Astrocyte of the cerebellum (primary cell): ENCODE results near the gene KRTAP2-4.
"Not testable (repeated sequence)": the region's sequence is repeated elsewhere in the genome, so short reads cannot be mapped to it uniquely, and the experiment has no call there.

Source experiments
- DNase-seq: peaks from one replicate; pipeline ENCODE4 v3.0.0-alpha.2; 2011; ENCODE audit warnings: low read depth
- H3K4me3 ChIP-seq: 2 replicates; pipeline ENCODE4 v1.5.1; 2011; ENCODE audit warnings: mild to moderate bottlenecking, low read depth, low read length, moderate library complexity
- in situ Hi-C: cut with HindIII; loops from 2 replicates; pipeline ENCODE4 v1.10.0; 2017; ENCODE audit warnings: low sequenced_read_pairs
- TF ChIP-seq, protein P1 (sequence below): IDR thresholded peaks from 2 replicates; pipeline ENCODE4 v1.5.1; 2012; ENCODE audit warnings: low read length, low read depth, moderate library complexity, mild to moderate bottlenecking; ENCODE audit errors: missing control alignments

The KRTAP2-4 gene

GRCh38 chr17:41101586-41102259 lies 36.0 kb upstream of the KRTAP2-4 start, which contains the start of gene KRTAP4-16:
KRTAP4-16 (minus strand) TSS chr17:41102209; CDS start chr17:41102209, 0 bp downstream.
- TF ChIP-seq, protein P1, sequence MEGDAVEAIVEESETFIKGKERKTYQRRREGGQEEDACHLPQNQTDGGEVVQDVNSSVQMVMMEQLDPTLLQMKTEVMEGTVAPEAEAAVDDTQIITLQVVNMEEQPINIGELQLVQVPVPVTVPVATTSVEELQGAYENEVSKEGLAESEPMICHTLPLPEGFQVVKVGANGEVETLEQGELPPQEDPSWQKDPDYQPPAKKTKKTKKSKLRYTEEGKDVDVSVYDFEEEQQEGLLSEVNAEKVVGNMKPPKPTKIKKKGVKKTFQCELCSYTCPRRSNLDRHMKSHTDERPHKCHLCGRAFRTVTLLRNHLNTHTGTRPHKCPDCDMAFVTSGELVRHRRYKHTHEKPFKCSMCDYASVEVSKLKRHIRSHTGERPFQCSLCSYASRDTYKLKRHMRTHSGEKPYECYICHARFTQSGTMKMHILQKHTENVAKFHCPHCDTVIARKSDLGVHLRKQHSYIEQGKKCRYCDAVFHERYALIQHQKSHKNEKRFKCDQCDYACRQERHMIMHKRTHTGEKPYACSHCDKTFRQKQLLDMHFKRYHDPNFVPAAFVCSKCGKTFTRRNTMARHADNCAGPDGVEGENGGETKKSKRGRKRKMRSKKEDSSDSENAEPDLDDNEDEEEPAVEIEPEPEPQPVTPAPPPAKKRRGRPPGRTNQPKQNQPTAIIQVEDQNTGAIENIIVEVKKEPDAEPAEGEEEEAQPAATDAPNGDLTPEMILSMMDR: no peak
- no peak within 1 kb of the TSS for H3K4me3 ChIP-seq
- no peak for DNase-seq
- in situ Hi-C loops: no loop called here

GRCh38 chr17:41099682-41100480 lies 34.2 kb upstream of the KRTAP2-4 start:
- H3K4me3 ChIP-seq, DNase-seq, in situ Hi-C loops: not testable (repeated sequence)

GRCh38 chr17:41098481-41098880 lies 32.8 kb upstream of the KRTAP2-4 start:
- in situ Hi-C loops: no loop called here
- no peak for DNase-seq
- TF ChIP-seq, protein P1: no peak
- no peak overlapping the region for H3K4me3 ChIP-seq

- no peak for DNase-seq
- in situ Hi-C loops: no loop called here
- TF ChIP-seq, protein P1: no peak
- H3K4me3 ChIP-seq: no peak within 1 kb of the TSS
Measured at GRCh38 chr17:41098042-41098441, 32.4 kb upstream of the KRTAP2-4 start, which contains the start of gene KRTAP4-8. KRTAP4-8 (minus strand) TSS chr17:41098142; CDS start chr17:41098084, 58 bp downstream.

DNA sequence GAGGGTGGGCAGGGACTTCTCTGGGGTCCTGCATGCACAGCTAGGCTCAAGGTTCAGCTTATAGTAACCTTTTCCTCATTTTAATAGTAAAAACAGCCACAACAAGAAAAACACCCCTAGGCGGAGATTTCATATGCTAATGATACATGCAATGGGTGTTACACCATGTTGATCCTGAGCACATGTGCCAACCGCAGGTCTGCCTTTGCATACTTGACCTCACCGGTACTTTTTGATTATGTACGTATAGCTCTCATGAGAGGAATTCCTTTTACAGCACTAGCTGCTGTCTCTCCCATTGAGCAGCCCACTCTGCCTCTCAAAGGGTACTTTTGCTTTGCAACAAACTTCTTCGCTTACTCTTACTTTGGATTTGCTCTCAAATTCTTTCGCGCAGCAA lies 30.4 kb upstream of the KRTAP2-4 start:
- in situ Hi-C loops: no loop called here
- DNase-seq: no peak

GRCh38 chr17:41088760-41089352 lies 23.2 kb upstream of the KRTAP2-4 start:
- DNase-seq, in situ Hi-C loops, H3K4me3 ChIP-seq: not testable (repeated sequence)

More for the DNA sequence above, 30.4 kb upstream of the KRTAP2-4 start:
- no peak overlapping the region for H3K4me3 ChIP-seq
- TF ChIP-seq, protein P1: no peak

- DNase-seq, in situ Hi-C loops, H3K4me3 ChIP-seq: not testable (repeated sequence)
Measured at GRCh38 chr17:41084100-41084856, 18.6 kb upstream of the KRTAP2-4 start, which contains the start of gene KRTAP4-7. KRTAP4-7 (plus strand) TSS chr17:41084150; CDS start chr17:41084207, 57 bp downstream.

DNA sequence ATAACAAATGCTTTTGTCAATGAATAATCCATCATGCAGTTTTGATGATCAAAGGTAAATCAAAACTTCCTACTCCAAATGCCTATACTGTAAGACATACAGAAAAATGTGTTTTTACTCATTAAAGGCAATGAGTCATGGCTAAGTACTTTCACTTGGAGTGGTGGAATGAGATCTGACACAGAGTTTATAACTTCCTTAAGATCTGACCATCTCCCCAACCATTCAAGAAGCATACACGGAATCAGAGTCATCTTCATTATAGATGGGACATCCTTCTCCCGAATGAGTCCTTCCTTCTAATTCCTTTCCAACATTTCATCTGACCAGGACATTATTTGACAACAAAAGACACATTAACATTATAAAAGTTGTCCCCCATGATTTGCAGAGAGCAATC lies 17.7 kb upstream of the KRTAP2-4 start:
- DNase-seq, in situ Hi-C loops, H3K4me3 ChIP-seq: not testable (repeated sequence)
